ENCODE measurements around the gene CLHC1. TPM values are rescaled to one million over a fixed set of nuclear protein-coding genes. Genes with fewer than 3 reads are reported as not detected.

Gene CLHC1
- total RNA-seq, 3 donors from 2014 or later (not counting 1 experiment from before 2014, with no cell fraction given): 5.6 to 14.9 (median 6.3) TPM

GRCh38 chr2:55154525-55155030 lies 77.5 kb downstream of the CLHC1 start:
- H3K4me1 Mint-ChIP-seq: no peaks in the 10 kb centered on the region
- 93% methylated on average over 3 of the region's 3 CpGs for WGBS (ENCODE audit: insufficient coverage)
- DNase-seq (no peak), ATAC-seq (no peak)
- no peaks in the 10 kb centered on the region for H3K9me3 Mint-ChIP-seq
- no peaks in the 10 kb centered on the region for H3K36me3 Mint-ChIP-seq
- intact Hi-C loops (cut with micrococcal nuclease): no loop called here
- H3K4me3 Mint-ChIP-seq: no peak overlapping the region
- H3K27me3 Mint-ChIP-seq (ENCODE audit: low read depth in 2 of 2): peaks cover 0 to 3% of the 10 kb centered on the region in 2 donors
- H3K4me1 ChIP-seq (ENCODE audit: control insufficient read depth, insufficient read depth, low read length): peaks cover 10% of the 10 kb centered on the region
- no peaks in the 10 kb centered on the region for H3K27me3 ChIP-seq (ENCODE audit: control insufficient read depth, insufficient read depth, low read length)
- no peak overlapping the region for H3K4me3 ChIP-seq (ENCODE audit: low read length)
- no peak for TF ChIP-seq CTCF (IDR thresholded peaks at IDR 0.05)
- H3K27ac Mint-ChIP-seq: no peak overlapping the region
- no peaks in the 10 kb centered on the region for H3K36me3 ChIP-seq (ENCODE audit: control insufficient read depth, insufficient read depth, low read length)
- H3K9me3 ChIP-seq (ENCODE audit: control insufficient read depth, insufficient read depth, low read length): no peaks in the 10 kb centered on the region
- H3K27ac ChIP-seq (ENCODE audit: low read length): no peak overlapping the region

GRCh38 chr2:55153584-55154299 lies 78.4 kb downstream of the CLHC1 start:
- no peaks in the 10 kb centered on the region for H3K36me3 Mint-ChIP-seq
- peaks cover 6% of the 10 kb centered on the region for H3K4me1 ChIP-seq (ENCODE audit: control insufficient read depth, insufficient read depth, low read length)

GRCh38 chr2:55152475-55153412 lies 79.3 kb downstream of the CLHC1 start:
- Histone ChIP-seq H3K4me3 (ENCODE audit: low read length) (no peak overlapping the region), H3K4me1 (ENCODE audit: control insufficient read depth, insufficient read depth, low read length) (peaks cover 6% of the 10 kb centered on the region), H3K27me3 (ENCODE audit: control insufficient read depth, insufficient read depth, low read length) (no peaks in the 10 kb centered on the region), H3K36me3 (ENCODE audit: control insufficient read depth, insufficient read depth, low read length) (no peaks in the 10 kb centered on the region), H3K9me3 (ENCODE audit: control insufficient read depth, insufficient read depth, low read length) (no peaks in the 10 kb centered on the region), H3K27ac (ENCODE audit: low read length) (peak overlapping the region; percentile 43)
- no peaks in the 10 kb centered on the region for H3K9me3 Mint-ChIP-seq
- no peaks in the 10 kb centered on the region for H3K4me1 Mint-ChIP-seq
- H3K36me3 Mint-ChIP-seq: no peaks in the 10 kb centered on the region
- DNase-seq: no peak
- no peak for TF ChIP-seq CTCF (IDR thresholded peaks at IDR 0.05)
- WGBS (ENCODE audit: insufficient coverage): 81% methylated on average over 12 of the region's 14 CpGs
- peaks cover 0 to 3% of the 10 kb centered on the region in 2 donors for H3K27me3 Mint-ChIP-seq (ENCODE audit: low read depth in 2 of 2)
- no peak overlapping the region for H3K4me3 Mint-ChIP-seq
- no peak for ATAC-seq
- intact Hi-C loops (cut with micrococcal nuclease): no loop called here
- H3K27ac Mint-ChIP-seq: no peak overlapping the region

More at GRCh38 chr2:55153584-55154299, 78.4 kb downstream of the CLHC1 start:
- Mint-ChIP-seq H3K27me3 (ENCODE audit: low read depth in 2 of 2) (peaks cover 0 to 3% of the 10 kb centered on the region in 2 donors), H3K4me3 (no peak overlapping the region), H3K4me1 (no peaks in the 10 kb centered on the region), H3K27ac (no peak overlapping the region), H3K9me3 (no peaks in the 10 kb centered on the region)
- ATAC-seq (no peak), DNase-seq (no peak)
- Histone ChIP-seq H3K9me3 (ENCODE audit: control insufficient read depth, insufficient read depth, low read length) (no peaks in the 10 kb centered on the region), H3K27me3 (ENCODE audit: control insufficient read depth, insufficient read depth, low read length) (no peaks in the 10 kb centered on the region), H3K4me3 (ENCODE audit: low read length) (no peak overlapping the region), H3K27ac (ENCODE audit: low read length) (no peak overlapping the region), H3K36me3 (ENCODE audit: control insufficient read depth, insufficient read depth, low read length) (no peaks in the 10 kb centered on the region)
- TF ChIP-seq CTCF (IDR thresholded peaks at IDR 0.05): no peak
- 87% methylated on average over 10 of the region's 10 CpGs for WGBS (ENCODE audit: insufficient coverage)
- intact Hi-C loops (cut with micrococcal nuclease): no loop called here
